ENCODE data around the gene GET3.
"Not testable (repeated sequence)": the region's sequence is repeated elsewhere in the genome, so short reads cannot be mapped to it uniquely, and the experiment has no call there.

The GET3 gene

DNA sequence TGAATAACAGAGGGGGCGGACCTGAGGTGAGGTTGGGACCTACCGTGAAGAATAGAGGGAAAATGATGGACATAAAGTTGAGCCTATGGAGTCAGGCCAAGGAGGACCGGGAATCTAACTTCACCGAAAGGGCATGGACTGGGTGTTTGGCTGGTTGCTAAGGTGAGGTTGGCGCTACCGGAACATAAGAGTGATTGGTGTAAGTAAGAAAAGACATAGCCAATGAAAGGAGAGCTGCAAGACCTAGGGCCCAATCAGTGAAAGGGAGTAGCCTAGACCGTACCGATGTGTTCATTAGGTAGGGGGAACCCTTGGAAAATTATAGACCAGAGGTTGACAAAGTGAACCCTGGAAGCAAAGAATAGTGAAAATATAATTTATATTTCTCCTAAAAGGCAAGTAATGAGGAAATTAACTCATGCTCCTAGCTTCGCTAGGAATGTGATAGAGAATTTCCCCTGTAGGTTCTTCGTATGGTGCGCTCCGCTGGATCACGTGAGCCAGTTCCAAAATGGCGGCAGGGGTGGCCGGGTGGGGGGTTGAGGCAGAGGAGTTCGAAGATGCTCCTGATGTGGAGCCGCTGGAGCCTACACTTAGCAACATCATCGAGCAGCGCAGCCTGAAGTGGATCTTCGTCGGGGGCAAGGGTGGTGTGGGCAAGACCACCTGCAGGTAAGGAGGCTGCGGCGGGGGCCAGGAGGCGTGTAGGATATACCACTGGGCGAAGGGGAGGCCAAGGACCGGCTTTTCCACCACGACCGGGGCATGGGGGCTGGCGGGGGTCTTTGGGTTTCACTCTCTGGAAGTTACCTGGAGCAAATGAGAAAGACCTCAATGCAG is at the start of gene GET3:
Gene GET3, plus strand, starts transcription at position 503 of the 840 bp plus-strand sequence. Its CDS starts 9 bp downstream, at position 512.
- no peaks in the 10 kb centered on the region for H3K9me3 Mint-ChIP-seq
- no peaks in the 10 kb centered on the region for H3K27me3 Mint-ChIP-seq
- H3K4me3 Mint-ChIP-seq: peak within 1 kb of the TSS; percentile 100
- H3K36me3 Mint-ChIP-seq: peaks cover 29% of the 10 kb centered on the region
- peak within 1 kb of the TSS; percentile 92 for H3K27ac Mint-ChIP-seq
- CTCF ChIA-PET: interaction anchor here (0.5 to 2.7 kb wide), 5 partner anchors 9 to 40 kb away, joined by 3 to 23 read pairs (median 3); no protein-coding TSS in a partner anchor
- peak; percentile 88 for DNase-seq
- peaks cover 45% of the 10 kb centered on the region for H3K4me1 Mint-ChIP-seq

GRCh38 chr19:12689012-12689411 is 48.3 kb upstream of the GET3 start:
- Mint-ChIP-seq H3K4me3 (no peak overlapping the region), H3K27ac (no peak overlapping the region), H3K27me3 (no peaks in the 10 kb centered on the region), H3K9me3 (no peaks in the 10 kb centered on the region), H3K36me3 (no peaks in the 10 kb centered on the region), H3K4me1 (no peaks in the 10 kb centered on the region)
- CTCF ChIA-PET: no interaction called here
- DNase-seq: no peak

DNA sequence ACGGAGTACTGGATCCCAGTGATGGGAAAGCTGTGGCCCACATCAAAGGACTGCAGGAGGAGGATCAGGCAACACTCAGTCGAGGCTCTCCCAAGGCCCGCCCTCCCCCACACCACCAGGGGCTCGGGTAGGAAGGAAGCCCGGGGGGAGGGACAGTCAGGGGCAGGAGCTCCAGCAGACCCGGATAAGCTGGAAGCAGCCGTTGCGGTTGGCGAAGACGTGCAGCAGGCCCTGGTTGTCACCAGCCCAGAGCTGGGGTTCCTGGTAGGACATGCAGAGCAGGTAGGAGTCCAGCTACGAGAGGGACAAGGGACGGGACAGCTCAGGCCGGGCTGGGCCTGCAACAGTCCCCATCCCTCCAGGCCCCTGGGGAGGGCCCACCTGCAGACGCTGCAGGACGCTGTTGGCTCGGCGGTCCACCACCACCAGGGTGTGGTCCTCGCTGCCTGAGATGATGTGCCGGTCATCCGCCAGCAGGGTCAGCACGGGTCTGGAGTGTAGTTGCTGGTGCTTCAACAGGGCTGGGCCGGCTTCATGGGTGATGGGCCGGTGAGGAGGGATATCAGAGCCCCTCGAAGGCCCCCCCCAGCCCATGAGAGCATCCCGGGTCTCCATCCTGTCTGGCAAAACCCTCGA is 47.6 kb upstream of the GET3 start:
- Mint-ChIP-seq H3K9me3 (no peaks in the 10 kb centered on the region), H3K4me1 (peaks cover 4% of the 10 kb centered on the region), H3K27ac (no peak overlapping the region), H3K36me3 (no peaks in the 10 kb centered on the region), H3K27me3 (no peaks in the 10 kb centered on the region), H3K4me3 (no peak overlapping the region)
- CTCF ChIA-PET: interaction anchor here (0.8 kb wide), 1 partner anchor 18 kb away, joined by 3 read pairs; no protein-coding TSS in a partner anchor
- no peak for DNase-seq

- CTCF ChIA-PET: interaction anchor here (0.7 to 1.0 kb wide), 2 partner anchors 12 to 100 kb away, joined by 3 read pairs; no protein-coding TSS in a partner anchor
- Mint-ChIP-seq H3K27me3 (no peaks in the 10 kb centered on the region), H3K9me3 (no peaks in the 10 kb centered on the region), H3K36me3 (peaks cover 4% of the 10 kb centered on the region), H3K4me3 (no peak overlapping the region), H3K27ac (no peak overlapping the region), H3K4me1 (peaks cover 22% of the 10 kb centered on the region)
- no peak for DNase-seq
These were observed 44.3 kb upstream of the GET3 start for GRCh38 chr19:12692960-12693359.

GRCh38 chr19:12694641-12695040 is 42.7 kb upstream of the GET3 start:
- Mint-ChIP-seq H3K27me3 (no peaks in the 10 kb centered on the region), H3K9me3 (no peaks in the 10 kb centered on the region), H3K4me3 (peak overlapping the region; percentile 88), H3K4me1 (peaks cover 24% of the 10 kb centered on the region), H3K27ac (peak overlapping the region; percentile 49), H3K36me3 (peaks cover 8% of the 10 kb centered on the region)
- no peak for DNase-seq
- CTCF ChIA-PET: interaction anchor here (0.9 kb wide), 1 partner anchor 16 kb away, joined by 3 read pairs; no protein-coding TSS in a partner anchor

DNA sequence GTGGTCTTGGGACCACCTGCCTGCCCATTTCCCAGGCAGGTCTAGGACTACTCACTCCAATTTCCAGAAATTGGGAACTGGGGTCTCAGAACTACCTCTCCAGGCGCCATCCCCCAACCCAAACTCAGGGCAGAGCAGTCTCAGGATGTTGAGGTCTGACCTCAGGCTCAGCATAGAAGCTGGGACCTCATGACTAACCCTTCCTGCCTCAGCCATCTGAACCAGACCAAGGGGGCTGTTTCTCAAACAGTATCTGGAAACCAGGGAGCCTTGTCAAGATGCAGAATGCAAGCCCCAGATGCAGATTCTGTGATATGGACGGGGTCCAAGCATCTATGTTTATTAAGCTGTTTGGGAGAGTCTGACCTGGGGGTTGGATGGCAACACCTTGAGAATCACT is 42.2 kb upstream of the GET3 start:
- CTCF ChIA-PET: interaction anchor here (0.8 to 0.9 kb wide), 3 partner anchors 17 to 27 kb away, joined by 3 to 4 read pairs (median 4); no protein-coding TSS in a partner anchor
- DNase-seq: no peak
- no peaks in the 10 kb centered on the region for H3K27me3 Mint-ChIP-seq
- H3K36me3 Mint-ChIP-seq: peaks cover 8% of the 10 kb centered on the region
- no peak overlapping the region for H3K27ac Mint-ChIP-seq
- H3K4me3 Mint-ChIP-seq: peak overlapping the region; percentile 88
- H3K4me1 Mint-ChIP-seq: peaks cover 24% of the 10 kb centered on the region
- H3K9me3 Mint-ChIP-seq: no peaks in the 10 kb centered on the region

GRCh38 chr19:12695514-12695913 is 41.8 kb upstream of the GET3 start:
- no peaks in the 10 kb centered on the region for H3K9me3 Mint-ChIP-seq
- CTCF ChIA-PET: interaction anchor here (0.8 to 0.9 kb wide), 3 partner anchors 17 to 26 kb away, joined by 3 to 4 read pairs (median 4); no protein-coding TSS in a partner anchor
- H3K4me1 Mint-ChIP-seq: peaks cover 24% of the 10 kb centered on the region
- no peak for DNase-seq
- H3K27me3 Mint-ChIP-seq: no peaks in the 10 kb centered on the region
- H3K36me3 Mint-ChIP-seq: peaks cover 8% of the 10 kb centered on the region
- no peak overlapping the region for H3K27ac Mint-ChIP-seq
- peak overlapping the region; percentile 88 for H3K4me3 Mint-ChIP-seq

DNA sequence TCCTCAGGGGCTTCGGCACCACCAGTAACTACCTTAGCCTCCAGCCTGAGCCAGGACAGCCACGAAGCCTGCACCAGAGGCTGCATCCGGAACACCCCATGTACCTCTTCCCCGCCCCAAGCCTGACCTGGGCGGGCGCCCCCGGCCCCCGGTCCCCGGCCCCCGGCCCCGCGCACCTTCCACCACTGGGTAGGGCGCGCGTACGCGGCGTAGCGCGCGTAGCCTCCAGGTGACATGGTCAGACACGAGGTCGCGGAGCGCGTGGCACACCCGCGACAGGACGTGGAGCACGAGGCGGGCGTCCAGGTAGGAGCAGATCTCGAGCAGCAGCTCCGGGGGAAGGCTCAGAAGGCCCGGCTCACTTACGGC is 41.3 kb upstream of the GET3 start:
- peak; percentile 49 for DNase-seq
- peaks cover 24% of the 10 kb centered on the region for H3K4me1 Mint-ChIP-seq
- no peaks in the 10 kb centered on the region for H3K9me3 Mint-ChIP-seq
- H3K27ac Mint-ChIP-seq: peak overlapping the region; percentile 97
- H3K4me3 Mint-ChIP-seq: peak overlapping the region; percentile 88
- H3K36me3 Mint-ChIP-seq: peaks cover 12% of the 10 kb centered on the region
- no peaks in the 10 kb centered on the region for H3K27me3 Mint-ChIP-seq
- CTCF ChIA-PET: interaction anchor here (0.8 kb wide), 1 partner anchor 19 kb away, joined by 4 read pairs; no protein-coding TSS in a partner anchor

GRCh38 chr19:12696366-12697335 is 40.6 kb upstream of the GET3 start, which contains the start of gene FBXW9:
Gene FBXW9 (minus strand): TSS chr19:12696631. CDS start chr19:12696581, 50 bp downstream.
- CTCF ChIA-PET: no interaction called here
- H3K27ac Mint-ChIP-seq: peak within 1 kb of the TSS; percentile 97
- peak within 1 kb of the TSS; percentile 88 for H3K4me3 Mint-ChIP-seq
- peak; percentile 99 for DNase-seq
- no peaks in the 10 kb centered on the region for H3K27me3 Mint-ChIP-seq
- peaks cover 24% of the 10 kb centered on the region for H3K4me1 Mint-ChIP-seq
- H3K36me3 Mint-ChIP-seq: peaks cover 12% of the 10 kb centered on the region
- no peaks in the 10 kb centered on the region for H3K9me3 Mint-ChIP-seq

GRCh38 chr19:12697425-12697824 is 39.9 kb upstream of the GET3 start:
- Mint-ChIP-seq H3K4me3 (peak overlapping the region; percentile 88), H3K4me1 (peaks cover 24% of the 10 kb centered on the region), H3K27ac (peak overlapping the region; percentile 81), H3K36me3 (peaks cover 15% of the 10 kb centered on the region)
- H3K9me3 Mint-ChIP-seq, CTCF ChIA-PET, DNase-seq, H3K27me3 Mint-ChIP-seq: not testable (repeated sequence)

DNA sequence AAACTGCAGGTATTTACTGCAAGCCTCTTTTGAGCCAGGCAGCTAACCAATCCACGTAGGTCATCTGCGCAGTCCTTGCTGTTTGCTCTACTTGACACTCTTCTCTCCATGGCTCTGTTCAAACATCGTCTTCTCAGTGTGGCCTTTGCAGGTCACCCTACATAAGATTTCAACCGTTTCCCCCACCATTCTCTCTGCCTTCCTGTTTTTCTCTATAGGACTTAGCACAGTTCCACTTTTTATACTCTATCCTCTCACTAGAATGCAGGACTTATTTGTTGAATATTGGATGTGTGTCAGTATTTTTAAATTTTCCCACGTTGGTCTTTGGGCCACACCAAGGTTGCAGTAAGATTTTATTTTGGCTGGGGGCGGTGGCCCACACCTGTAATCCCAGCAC is 39.2 kb upstream of the GET3 start:
- peak overlapping the region; percentile 47 for H3K4me3 Mint-ChIP-seq
- H3K27me3 Mint-ChIP-seq: no peaks in the 10 kb centered on the region
- H3K27ac Mint-ChIP-seq: peak overlapping the region; percentile 64
- no peaks in the 10 kb centered on the region for H3K9me3 Mint-ChIP-seq
- DNase-seq: no peak
- CTCF ChIA-PET: no interaction called here
- H3K36me3 Mint-ChIP-seq: peaks cover 20% of the 10 kb centered on the region
- H3K4me1 Mint-ChIP-seq: peaks cover 24% of the 10 kb centered on the region

- Mint-ChIP-seq H3K36me3 (peaks cover 43% of the 10 kb centered on the region), H3K4me3 (no peak overlapping the region), H3K9me3 (no peaks in the 10 kb centered on the region), H3K4me1 (peaks cover 8% of the 10 kb centered on the region), H3K27ac (no peak overlapping the region), H3K27me3 (no peaks in the 10 kb centered on the region)
- CTCF ChIA-PET: no interaction called here
- DNase-seq: no peak
These were observed 35.6 kb upstream of the GET3 start for GRCh38 chr19:12701596-12702282.

- DNase-seq: no peak
- H3K36me3 Mint-ChIP-seq: peaks cover 48% of the 10 kb centered on the region
- no peaks in the 10 kb centered on the region for H3K27me3 Mint-ChIP-seq
- H3K4me3 Mint-ChIP-seq: no peak overlapping the region
- peak overlapping the region; percentile 11 for H3K27ac Mint-ChIP-seq
- no peaks in the 10 kb centered on the region for H3K9me3 Mint-ChIP-seq
- peaks cover 2% of the 10 kb centered on the region for H3K4me1 Mint-ChIP-seq
- CTCF ChIA-PET: no interaction called here
These were observed 34.3 kb upstream of the GET3 start for GRCh38 chr19:12703046-12703445.
